Activated T-helper 1 cell treated with Interleukin-2 at 50 U/mL for 16 hours (primary cell): ENCODE measurements around the gene AKR1D1.
"Not testable (repeated sequence)": the region's sequence is repeated elsewhere in the genome, so short reads cannot be mapped to it uniquely, and the experiment has no call there.

Source experiments
- DNase-seq: peaks from one replicate; pipeline ENCODE4 v3.0.0-alpha.2; 2020; ENCODE audit warnings: low read depth

AKR1D1 gene

DNA sequence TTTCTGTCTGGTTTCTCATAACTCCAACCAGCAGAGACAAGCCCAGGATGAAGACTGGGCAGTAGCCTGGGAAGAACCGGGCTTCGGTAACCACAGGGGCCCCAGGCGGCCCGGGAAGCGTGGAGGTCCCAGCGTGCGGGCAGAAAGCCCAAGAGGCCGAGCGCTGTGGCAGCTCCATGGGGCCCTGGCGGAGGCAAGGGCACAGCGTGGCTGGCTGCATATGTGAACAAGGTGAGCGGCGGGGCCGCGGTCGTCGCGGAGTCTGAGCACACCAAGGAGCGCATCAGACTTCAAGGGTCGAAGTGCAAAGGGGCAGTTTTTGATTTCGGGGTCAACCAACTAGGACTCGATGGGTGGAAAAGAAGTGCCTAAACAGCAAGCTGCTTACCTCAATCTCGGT, 45.9 kb downstream of the AKR1D1 start:
- DNase-seq = no peak

DNA sequence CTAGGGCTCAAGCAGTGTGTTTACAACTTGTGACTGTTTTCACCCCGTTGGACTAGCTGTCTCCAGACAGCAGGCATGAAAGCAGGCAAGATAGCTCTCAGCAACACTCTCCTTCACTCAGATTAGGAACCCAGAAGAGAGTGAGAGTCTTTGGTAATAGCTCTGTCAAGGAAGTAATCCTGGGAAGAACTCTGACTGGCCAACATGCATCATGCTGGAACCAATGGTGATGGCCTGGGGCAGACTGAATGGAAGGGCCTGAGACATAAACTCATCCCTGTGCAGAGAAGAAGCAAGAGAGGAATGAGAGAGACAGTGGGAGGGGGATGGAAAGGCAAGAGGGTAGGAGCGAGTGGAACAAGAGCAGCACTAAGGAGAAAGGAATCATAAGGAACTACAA, 48.9 kb downstream of the AKR1D1 start:
- no peak for DNase-seq

DNA sequence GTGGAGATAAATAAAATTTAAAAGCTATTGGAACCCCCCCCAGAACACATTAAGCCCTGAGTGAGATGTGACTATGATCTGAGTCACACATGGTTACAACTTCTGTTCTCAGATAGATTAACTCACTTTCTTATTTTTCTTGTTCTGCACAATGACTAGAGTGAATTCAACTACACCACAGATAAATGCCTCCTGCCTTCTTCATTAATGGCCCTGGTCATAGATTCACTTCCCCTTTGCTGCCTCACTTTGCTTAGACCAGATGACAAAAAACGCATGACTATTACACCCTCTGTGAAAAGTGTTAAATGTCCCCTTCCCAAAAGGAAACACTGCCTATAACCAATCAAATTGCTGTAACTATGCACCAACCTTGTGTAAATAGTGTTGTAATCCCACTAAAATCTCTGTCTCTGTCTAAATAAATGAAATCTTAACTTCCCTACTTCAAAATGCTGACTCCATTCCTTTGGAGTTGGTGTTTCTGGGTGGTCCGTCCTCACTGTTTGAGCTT, 49.4 kb downstream of the AKR1D1 start:
- no peak for DNase-seq

DNA sequence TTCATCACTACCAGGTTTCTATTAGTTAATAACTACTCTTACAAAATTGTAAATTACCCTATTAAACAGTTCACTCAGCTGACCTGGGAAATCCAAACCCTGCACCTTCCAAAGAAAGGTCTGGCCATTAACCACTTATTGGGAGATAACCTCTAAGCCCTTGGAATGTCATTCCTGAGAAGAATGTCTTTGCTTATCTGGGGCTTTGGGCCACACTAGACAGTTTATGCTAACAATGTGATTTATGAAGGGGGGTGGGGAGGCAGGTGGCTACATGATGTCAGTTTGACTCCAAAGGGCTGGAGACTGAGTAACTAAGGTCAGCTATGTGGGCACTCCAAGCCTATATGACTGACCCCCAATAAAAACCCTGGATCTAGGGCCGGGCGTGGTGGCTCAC, 50.7 kb downstream of the AKR1D1 start:
- DNase-seq = no peak

DNA sequence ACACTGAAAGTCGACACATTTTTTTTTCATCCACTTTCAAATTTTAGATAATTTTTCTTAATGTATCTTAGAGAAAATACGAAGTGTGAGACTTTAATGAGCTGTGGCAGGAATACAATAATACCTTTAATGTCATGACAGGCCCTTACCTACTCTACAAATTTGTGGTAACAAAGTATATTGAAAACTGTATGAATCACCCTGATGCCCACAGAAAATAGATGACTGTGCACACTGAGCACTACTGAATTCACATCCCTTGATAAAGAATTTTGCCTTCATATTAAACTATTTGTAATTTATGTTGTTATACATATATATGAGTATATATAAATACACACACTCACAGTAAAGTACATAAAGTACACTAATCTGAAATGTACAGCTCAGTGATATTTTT, 51.7 kb downstream of the AKR1D1 start:
- no peak for DNase-seq

DNA sequence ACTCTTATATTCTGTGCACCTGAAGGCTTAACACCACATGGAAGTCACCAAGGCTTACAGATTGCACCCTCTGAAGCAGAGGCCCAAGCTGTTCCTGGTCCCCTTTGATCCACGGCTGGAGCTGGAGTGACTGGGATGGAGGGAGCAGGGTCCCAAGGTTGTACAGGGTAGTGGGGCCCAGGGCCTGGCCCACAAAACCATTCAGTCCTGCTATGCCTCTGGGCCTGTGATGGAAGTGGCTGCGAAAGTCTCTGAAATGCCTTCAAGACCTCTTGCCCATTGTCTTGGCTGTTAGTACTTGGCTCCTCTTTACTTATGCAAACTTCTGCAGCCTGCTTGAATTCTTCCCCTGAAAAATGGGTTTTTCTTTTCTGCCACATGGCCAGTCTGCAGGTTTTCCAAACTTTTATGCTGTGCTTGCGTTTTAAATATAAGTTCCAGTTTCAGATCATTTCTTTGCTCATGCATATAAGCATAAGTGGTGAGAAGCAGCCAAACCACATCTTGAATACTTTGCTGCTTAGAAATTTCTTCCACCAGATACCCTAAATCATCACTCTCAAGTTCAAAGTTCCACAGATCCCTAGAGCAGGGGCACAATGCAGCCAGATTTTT, 53.4 kb downstream of the AKR1D1 start:
- DNase-seq = no peak

DNA sequence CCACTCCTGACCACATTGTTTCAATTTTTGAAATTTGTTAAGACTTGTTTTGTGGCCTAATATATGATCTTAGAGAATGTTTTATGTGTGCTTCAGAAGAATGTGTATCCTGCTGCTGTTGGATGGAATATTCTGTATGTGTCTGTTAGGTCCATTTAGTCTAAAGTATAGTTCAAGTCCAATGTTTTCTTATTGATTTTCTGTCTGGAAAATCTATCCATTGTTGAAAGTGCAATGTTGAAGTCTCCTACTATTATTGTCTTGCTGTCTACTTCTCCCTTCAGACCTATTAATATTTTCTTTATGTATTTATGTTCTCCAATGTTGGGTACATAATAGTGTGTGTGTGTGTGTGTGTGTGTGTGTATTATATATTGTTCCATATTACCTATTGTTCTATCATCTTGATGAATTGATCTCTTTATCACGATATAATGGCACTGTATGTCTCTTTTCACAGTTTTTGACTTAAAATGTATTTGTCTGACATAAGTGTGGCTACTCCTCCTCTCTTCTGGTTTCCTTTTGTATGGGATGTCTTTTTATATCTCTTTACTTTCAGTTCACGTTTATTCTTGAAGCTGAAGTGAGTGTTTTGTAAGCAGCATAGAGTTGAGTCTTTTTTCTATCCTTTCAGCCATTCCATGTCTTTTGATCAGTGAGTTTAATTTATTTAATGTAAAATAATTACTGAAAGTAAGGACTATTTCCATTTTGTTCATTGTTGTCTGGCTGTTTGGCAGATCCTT, 61.3 kb downstream of the AKR1D1 start:
- DNase-seq = no peak

DNA sequence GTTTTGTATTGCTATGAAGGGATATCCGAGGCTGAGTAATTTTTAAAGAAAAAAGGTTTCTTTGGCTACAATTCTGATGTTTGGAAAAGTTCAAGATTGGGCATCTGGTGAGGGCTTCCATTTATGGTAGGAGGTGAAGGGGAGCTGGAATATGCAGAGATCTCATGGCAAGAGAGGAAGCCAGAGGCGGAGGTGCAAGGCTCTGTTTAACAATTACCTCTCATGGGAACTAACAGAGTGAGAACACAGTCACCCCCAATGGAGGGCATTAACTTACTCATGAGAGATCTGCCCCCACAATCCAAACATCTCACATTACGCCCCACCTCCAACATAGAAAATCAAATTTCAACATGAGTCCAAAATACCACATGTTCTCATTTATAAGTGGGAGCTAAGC, 62.0 kb downstream of the AKR1D1 start:
- no peak for DNase-seq

DNA sequence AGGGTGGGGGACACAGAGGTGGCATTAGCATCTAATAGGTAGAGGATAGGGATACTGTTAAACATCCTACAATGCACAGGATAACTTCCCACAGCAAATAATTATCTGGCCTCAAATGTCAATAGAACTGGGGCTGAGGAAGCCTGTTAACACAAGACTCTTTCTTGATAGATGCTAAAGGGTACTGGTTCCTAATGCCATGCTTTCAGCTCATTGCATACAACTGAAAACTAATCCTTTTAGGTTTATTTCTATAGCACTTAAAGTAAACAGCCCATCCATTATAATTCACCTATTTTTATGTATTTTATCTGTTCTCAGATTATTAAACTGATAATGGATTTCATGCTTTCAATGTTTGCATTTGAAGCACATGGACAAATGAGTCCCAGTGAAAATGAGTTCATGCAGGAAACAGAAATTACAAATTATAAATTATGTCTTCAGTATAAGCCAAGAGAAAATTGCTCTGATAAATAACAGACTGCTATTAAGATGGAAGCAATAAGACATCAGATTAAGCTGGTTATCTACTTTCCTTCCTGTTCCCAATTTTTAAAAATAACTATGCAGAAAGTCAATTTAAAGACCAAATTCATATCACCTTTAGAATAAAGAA, 66.4 kb downstream of the AKR1D1 start:
- DNase-seq = no peak

DNA sequence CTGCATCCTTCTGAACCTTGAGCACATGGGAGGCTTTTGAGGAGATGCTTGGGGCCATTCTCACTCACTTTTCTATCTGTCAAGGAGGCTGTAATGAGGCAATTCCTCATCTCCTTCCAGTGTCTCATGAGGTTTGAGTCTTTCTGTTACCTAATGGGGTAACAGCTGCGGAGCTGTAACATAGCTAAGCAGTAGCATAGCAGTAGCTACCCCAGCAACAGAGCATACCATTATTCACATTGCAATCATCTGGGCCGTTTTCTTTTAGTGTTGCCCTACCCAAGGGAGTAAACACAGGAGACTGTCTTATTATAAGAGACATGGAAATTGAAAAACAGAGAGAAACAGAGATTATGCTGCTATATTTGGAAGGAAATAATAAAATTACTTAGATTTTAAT, 68.7 kb downstream of the AKR1D1 start:
- no peak for DNase-seq

DNA sequence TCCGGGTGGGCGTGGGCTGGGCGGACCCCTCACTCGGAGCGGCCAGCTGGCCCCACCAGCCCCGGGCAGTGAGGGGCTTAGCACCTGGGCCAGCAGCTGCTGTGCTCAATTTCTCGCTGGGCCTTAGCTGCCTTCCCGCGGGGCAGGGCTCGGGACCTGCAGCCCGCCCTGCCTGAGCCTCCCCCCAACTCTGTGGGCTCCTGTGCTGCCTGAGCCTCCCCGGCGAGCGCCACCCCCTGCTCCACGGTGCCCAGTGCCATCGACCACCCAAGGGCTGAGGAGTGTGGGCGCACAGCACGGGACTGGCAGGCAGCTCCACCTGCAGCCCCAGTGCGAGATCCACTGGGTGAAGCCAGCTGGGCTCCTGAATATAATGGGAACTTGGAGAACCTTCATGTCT, 70.0 kb downstream of the AKR1D1 start:
- DNase-seq = not testable (repeated sequence)

DNA sequence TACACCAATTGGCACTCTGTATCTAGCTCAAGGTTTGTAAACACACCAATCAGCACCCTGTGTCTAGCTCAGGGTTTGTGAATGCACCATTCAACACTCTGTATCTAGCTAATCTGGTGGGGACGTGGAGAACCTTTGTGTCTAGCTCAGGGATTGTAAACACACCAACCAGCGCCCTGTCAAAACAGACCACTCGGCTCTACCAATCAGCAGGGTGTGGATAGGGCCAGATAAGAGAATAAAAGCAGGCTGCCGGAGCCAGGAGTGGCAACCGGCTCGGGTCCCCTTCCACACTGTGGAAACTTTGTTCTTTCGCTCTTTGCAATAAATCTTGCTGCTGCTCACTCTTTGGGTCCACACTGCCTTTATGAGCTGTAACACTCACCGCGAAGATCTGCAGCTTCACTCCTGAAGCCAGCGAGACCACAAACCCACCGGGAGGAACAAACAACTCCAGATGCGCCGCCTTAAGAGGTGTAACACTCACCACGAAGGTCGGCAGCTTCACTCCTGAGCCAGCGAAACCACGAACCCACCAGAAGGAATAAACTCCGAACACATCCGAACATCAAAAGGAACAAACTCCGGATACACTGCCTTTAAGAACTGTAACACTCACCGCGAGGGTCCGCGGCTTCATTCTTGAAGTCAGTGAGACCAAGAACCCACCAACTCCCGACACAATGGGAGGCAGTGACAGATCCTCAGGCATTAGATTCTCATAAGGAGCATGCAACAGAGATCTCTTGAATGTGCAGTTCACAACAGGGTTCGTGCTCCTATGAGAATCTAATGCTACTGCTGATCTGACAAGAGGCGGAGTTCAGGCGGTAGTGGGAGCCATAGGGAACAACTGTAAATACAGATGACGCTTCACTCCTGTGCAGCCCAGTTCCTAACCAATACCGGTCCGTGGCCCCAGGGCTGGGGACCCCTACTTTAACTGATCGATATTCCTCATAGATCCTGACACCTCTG, 70.8 kb downstream of the AKR1D1 start:
- DNase-seq = not testable (repeated sequence)

DNA sequence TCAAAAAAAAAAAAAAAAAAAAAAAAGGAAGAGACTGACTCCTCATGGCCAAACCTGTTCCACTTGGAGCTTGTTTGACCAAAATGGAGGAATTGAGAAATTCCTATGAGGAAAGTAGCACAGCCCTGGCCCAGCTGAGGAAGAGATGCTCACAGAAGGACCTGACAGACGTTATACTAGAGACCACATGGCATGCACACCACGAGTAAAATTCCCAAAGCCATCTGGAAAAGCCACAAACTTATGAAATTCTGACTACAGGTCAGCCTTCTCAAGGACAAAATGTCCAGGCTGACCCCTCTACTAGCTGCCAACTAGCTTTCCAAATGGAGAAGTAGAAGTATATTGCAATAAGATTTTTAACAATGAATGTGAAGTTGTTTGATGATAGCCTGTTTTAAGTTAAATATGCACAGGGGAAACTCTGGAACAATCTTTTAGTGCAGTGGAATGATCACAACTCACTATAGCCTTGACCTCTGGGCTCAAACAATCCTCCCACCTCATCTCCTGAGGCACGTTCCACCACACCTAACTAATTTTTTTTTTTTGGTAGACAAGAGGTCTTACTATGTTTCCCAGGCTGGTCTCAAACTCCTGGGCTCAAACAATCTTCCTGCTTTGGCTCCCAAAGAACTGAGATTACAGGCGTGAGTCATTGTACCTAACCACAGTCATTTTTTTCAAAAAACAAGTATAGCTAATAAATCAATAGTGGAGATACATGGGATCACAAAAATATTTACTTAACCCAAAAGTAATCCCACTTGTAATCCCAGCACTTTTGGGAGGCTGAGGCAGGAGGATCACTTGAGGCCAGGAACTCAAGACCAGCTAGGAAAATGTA, 75.7 kb downstream of the AKR1D1 start:
- no peak for DNase-seq

DNA sequence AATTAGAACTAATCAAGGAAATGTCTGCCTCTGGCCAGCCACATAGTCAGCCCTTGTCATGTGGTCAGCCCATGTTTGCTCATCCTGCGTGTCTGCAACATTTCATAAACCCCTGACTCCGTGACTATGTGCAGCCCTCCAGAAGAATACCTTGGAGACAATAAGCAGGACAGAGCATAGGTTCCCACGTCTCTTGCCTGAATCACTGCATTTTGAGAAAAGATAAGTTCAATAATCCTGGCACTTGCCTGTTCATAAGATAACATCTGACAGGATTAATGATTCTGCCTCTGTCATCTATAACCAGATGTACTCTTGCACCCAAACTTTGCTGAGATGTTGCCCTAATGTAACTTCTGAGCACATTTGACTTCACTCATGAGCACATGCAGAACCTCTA, 78.4 kb downstream of the AKR1D1 start:
- no peak for DNase-seq

DNA sequence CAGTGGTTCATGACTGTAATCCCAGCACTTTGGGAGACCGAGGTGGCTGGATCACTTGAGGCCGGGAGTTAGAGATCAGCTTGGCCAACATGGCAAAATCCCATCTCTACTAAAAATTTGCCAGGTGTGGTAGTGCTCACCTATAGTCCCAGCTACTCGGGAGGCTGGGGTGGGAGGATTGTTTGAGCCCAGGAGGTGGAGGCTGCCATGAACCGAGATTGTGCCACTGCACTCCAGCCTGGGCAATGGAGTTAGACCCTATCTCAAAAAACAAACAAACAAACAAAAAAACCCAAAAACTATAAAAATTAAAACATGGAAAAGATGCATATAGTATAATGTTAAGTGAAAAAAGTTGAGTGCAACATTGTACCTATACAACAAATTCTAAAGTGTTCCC, 81.4 kb downstream of the AKR1D1 start:
- DNase-seq = no peak

DNA sequence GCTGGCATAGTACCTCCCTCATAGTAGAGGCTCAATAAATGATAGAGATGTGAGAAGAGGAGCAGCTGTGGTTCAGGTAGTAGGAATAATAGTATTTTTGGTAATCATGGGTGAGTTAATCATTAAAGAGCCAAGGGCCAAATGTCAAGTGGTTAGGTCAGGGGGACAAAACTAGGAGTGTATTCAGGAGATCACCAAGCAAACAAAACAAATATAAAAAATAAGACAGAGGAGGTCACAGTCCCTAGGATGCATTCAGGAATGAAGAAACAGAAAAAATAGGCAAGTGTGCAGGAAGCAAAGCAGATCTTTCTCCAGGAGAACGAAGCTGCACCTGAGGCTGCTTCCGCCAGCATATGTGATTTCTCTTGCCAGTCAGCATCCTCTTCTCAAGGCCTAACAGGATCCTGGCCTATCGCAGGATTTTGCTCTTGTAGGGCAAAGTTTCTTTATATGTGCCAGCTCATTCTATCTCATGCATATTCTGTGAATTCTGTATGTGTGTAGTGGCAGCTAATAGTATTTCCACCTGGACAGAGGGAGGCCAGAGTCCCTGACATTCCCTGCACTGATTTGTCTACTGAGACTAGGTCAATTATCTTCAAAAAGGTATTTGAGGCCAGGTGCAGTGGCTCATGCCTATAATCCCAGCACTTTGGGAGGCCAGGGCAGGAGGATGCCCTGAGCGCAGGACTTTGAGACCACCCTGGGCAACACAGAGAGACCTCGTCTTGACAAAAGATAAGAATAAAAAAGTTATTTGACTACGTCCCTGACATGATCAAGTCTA, 82.7 kb downstream of the AKR1D1 start:
- DNase-seq = no peak

DNA sequence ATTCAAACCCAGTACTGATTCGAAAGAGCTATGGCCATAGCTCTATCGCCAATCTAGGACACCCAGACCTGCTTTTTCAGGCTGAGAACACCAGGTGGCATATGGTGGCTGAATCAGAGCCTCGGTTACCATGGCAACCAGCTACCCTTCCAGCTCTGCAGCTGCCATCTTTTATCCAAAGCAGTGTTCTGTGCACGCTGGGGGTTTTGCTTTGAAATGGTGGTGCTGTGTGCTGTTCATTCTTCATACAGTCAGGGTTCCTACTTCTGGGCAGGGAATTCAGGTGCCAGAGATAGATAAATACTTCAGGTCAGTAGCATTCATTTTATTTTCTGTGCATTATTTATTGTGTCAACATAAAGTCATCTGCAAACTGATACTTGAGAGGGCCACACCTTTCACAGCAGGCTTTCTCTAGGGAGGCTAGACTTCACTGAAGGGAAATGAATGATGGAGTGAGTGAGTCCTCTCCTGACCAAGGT, 85.4 kb downstream of the AKR1D1 start:
- peak; percentile 44 for DNase-seq

DNA sequence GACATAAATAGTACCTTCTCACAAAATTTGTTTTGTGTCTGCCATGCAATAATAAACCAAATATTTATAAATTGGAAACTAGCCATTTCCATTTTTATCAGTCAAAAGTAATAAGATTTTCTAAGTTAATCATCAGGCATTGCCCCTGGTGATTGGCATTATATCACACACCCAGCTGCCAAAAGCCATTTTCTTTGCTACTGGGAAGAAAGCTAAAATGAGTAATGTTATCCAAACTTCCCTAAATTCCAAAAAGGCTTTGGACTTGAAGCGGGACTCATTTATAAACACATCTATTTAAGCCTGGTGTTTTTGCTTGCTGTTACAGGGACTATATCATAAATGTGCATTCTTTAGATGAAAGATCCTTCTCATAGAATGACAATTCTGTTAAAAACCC, 86.0 kb downstream of the AKR1D1 start:
- DNase-seq = no peak

DNA sequence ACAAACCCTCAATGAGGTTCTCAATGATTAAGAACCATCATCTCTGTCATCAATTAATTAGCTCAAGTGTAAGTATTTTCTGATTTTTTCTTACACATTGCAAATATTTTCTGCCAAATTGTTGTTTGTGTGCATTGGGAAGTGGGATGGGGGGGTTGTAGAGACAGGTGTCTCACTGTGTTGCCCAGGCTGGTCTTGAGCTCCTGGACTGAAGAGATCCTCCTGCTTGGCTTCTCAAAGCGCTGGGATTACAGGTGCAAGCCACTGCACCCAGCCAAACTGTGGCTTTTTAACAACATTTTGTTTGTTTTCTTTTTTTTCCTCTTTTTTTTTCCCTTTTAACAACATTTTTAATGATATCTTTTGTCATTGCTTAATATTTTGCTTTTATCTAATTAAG, 87.5 kb downstream of the AKR1D1 start:
- DNase-seq = no peak

DNA sequence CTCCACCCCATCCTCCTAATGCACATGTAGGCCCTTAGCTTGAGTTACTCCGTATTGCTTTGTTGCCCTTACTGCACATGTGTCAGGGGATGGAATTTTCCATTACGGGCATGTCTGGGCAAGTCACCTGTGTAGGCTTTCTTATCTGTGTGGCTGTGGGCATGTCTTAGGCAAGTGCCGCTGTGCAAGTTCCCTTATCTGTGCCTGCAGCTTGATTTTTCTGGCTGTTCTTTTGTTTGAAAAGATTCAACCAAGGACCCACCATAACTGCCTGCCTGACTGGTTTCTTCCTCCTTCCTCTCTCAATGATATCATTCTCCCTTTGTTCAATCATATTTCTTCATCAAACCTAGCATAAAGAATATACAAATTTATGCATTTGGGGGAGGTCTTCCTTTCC, 88.5 kb downstream of the AKR1D1 start:
- DNase-seq = no peak
